Stimulated activated naive CD8-positive, alpha-beta T cell treated with anti-CD3 and anti-CD28 coated beads, Interleukin-15, Interleukin-2, amounts not matched to agents 100 ng/mL and 50 ng/mL, for 24 hours (primary cell): ENCODE data around the gene VPS36.
"Not testable (repeated sequence)": the region's sequence is repeated elsewhere in the genome, so short reads cannot be mapped to it uniquely, and the experiment has no call there.

Source experiments
- H3K27ac Mint-ChIP-seq: one replicate; pipeline ENCODE4 v1.8.0; 2021; ENCODE audit warnings: mild to moderate bottlenecking, mixed read lengths
- H3K27me3 Mint-ChIP-seq: one replicate; pipeline ENCODE4 v1.8.0; 2021; ENCODE audit warnings: mixed read lengths
- H3K36me3 Mint-ChIP-seq: one replicate; pipeline ENCODE4 v1.8.0; 2021; ENCODE audit warnings: low read depth, mixed read lengths
- H3K4me1 Mint-ChIP-seq: one replicate; pipeline ENCODE4 v1.8.0; 2021; ENCODE audit warnings: low read depth, mixed read lengths
- H3K4me3 Mint-ChIP-seq: one replicate; pipeline ENCODE4 v1.8.0; 2021; ENCODE audit warnings: mild to moderate bottlenecking, mixed read lengths
- H3K9me3 Mint-ChIP-seq: one replicate; pipeline ENCODE4 v1.8.0; 2021; ENCODE audit warnings: mixed read lengths

The VPS36 gene

GRCh38 chr13:52408071-52408658 is 42.3 kb downstream of the VPS36 start:
- H3K27ac Mint-ChIP-seq, H3K9me3 Mint-ChIP-seq, H3K4me3 Mint-ChIP-seq, H3K36me3 Mint-ChIP-seq: not testable (repeated sequence)
- H3K27me3 Mint-ChIP-seq: peaks cover 15% of the 10 kb centered on the region
- peaks cover 23% of the 10 kb centered on the region for H3K4me1 Mint-ChIP-seq

GRCh38 chr13:52407436-52407835 is 43.0 kb downstream of the VPS36 start:
- H3K27ac Mint-ChIP-seq, H3K36me3 Mint-ChIP-seq, H3K9me3 Mint-ChIP-seq, H3K4me3 Mint-ChIP-seq: not testable (repeated sequence)
- H3K27me3 Mint-ChIP-seq: peaks cover 17% of the 10 kb centered on the region
- peaks cover 23% of the 10 kb centered on the region for H3K4me1 Mint-ChIP-seq

- peaks cover 23% of the 10 kb centered on the region for H3K4me1 Mint-ChIP-seq
- H3K36me3 Mint-ChIP-seq: peaks cover 6% of the 10 kb centered on the region
- H3K27me3 Mint-ChIP-seq: peaks cover 21% of the 10 kb centered on the region
- no peaks in the 10 kb centered on the region for H3K9me3 Mint-ChIP-seq
- no peak overlapping the region for H3K27ac Mint-ChIP-seq
- peak overlapping the region; percentile 36 for H3K4me3 Mint-ChIP-seq
These were observed 43.8 kb downstream of the VPS36 start for GRCh38 chr13:52406629-52407028.

- H3K4me3 Mint-ChIP-seq: peak within 1 kb of the TSS; percentile 75
- no peak within 1 kb of the TSS for H3K27ac Mint-ChIP-seq
- H3K9me3 Mint-ChIP-seq: no peaks in the 10 kb centered on the region
- H3K27me3 Mint-ChIP-seq: peaks cover 21% of the 10 kb centered on the region
- H3K4me1 Mint-ChIP-seq: peaks cover 23% of the 10 kb centered on the region
- H3K36me3 Mint-ChIP-seq: peaks cover 6% of the 10 kb centered on the region
These were observed 44.5 kb downstream of the VPS36 start, which contains the start of gene THSD1 for GRCh38 chr13:52405767-52406494. Gene THSD1, minus strand, starts transcription at chr13:52406172. Its CDS starts 3,572 bp downstream, at chr13:52402600.

- no peak overlapping the region for H3K27ac Mint-ChIP-seq
- peaks cover 6% of the 10 kb centered on the region for H3K36me3 Mint-ChIP-seq
- peaks cover 23% of the 10 kb centered on the region for H3K4me1 Mint-ChIP-seq
- peaks cover 21% of the 10 kb centered on the region for H3K27me3 Mint-ChIP-seq
- no peaks in the 10 kb centered on the region for H3K9me3 Mint-ChIP-seq
- peak overlapping the region; percentile 75 for H3K4me3 Mint-ChIP-seq
These were observed 45.1 kb downstream of the VPS36 start for GRCh38 chr13:52405369-52405766.

- Mint-ChIP-seq H3K27ac (no peak overlapping the region), H3K9me3 (no peaks in the 10 kb centered on the region), H3K4me3 (no peak overlapping the region), H3K36me3 (no peaks in the 10 kb centered on the region), H3K27me3 (peaks cover 27% of the 10 kb centered on the region), H3K4me1 (peaks cover 8% of the 10 kb centered on the region)
These were observed 50.7 kb downstream of the VPS36 start for GRCh38 chr13:52399708-52400107.

- peaks cover 1% of the 10 kb centered on the region for H3K4me1 Mint-ChIP-seq
- no peaks in the 10 kb centered on the region for H3K36me3 Mint-ChIP-seq
- H3K27ac Mint-ChIP-seq: no peak overlapping the region
- no peaks in the 10 kb centered on the region for H3K9me3 Mint-ChIP-seq
- no peak overlapping the region for H3K4me3 Mint-ChIP-seq
- peaks cover 22% of the 10 kb centered on the region for H3K27me3 Mint-ChIP-seq
These were observed 51.4 kb downstream of the VPS36 start for GRCh38 chr13:52399046-52399445.

GRCh38 chr13:52395704-52396103 is 54.7 kb downstream of the VPS36 start:
- Mint-ChIP-seq H3K36me3 (no peaks in the 10 kb centered on the region), H3K9me3 (no peaks in the 10 kb centered on the region), H3K27ac (peak overlapping the region; percentile 49), H3K27me3 (peaks cover 13% of the 10 kb centered on the region), H3K4me3 (no peak overlapping the region), H3K4me1 (no peaks in the 10 kb centered on the region)

GRCh38 chr13:52394586-52394985 is 55.8 kb downstream of the VPS36 start:
- Mint-ChIP-seq H3K27me3 (peaks cover 13% of the 10 kb centered on the region), H3K4me3 (no peak overlapping the region), H3K4me1 (no peaks in the 10 kb centered on the region), H3K9me3 (no peaks in the 10 kb centered on the region), H3K36me3 (no peaks in the 10 kb centered on the region), H3K27ac (no peak overlapping the region)

GRCh38 chr13:52393572-52394357 is 56.7 kb downstream of the VPS36 start:
- Mint-ChIP-seq H3K9me3 (no peaks in the 10 kb centered on the region), H3K27me3 (peaks cover 13% of the 10 kb centered on the region), H3K4me3 (no peak overlapping the region), H3K27ac (no peak overlapping the region), H3K36me3 (no peaks in the 10 kb centered on the region), H3K4me1 (no peaks in the 10 kb centered on the region)

- H3K9me3 Mint-ChIP-seq: no peaks in the 10 kb centered on the region
- H3K4me3 Mint-ChIP-seq: no peak overlapping the region
- H3K27me3 Mint-ChIP-seq: no peaks in the 10 kb centered on the region
- H3K4me1 Mint-ChIP-seq: no peaks in the 10 kb centered on the region
- no peaks in the 10 kb centered on the region for H3K36me3 Mint-ChIP-seq
- H3K27ac Mint-ChIP-seq: no peak overlapping the region
These were observed 62.7 kb downstream of the VPS36 start for GRCh38 chr13:52387721-52388120.

GRCh38 chr13:52385870-52386269 is 64.6 kb downstream of the VPS36 start:
- no peaks in the 10 kb centered on the region for H3K36me3 Mint-ChIP-seq
- no peak overlapping the region for H3K27ac Mint-ChIP-seq
- no peak overlapping the region for H3K4me3 Mint-ChIP-seq
- no peaks in the 10 kb centered on the region for H3K4me1 Mint-ChIP-seq
- no peaks in the 10 kb centered on the region for H3K27me3 Mint-ChIP-seq
- H3K9me3 Mint-ChIP-seq: no peaks in the 10 kb centered on the region

- no peaks in the 10 kb centered on the region for H3K9me3 Mint-ChIP-seq
- no peaks in the 10 kb centered on the region for H3K27me3 Mint-ChIP-seq
- H3K36me3 Mint-ChIP-seq: no peaks in the 10 kb centered on the region
- no peak overlapping the region for H3K4me3 Mint-ChIP-seq
- no peaks in the 10 kb centered on the region for H3K4me1 Mint-ChIP-seq
- no peak overlapping the region for H3K27ac Mint-ChIP-seq
These were observed 67.1 kb downstream of the VPS36 start for GRCh38 chr13:52383366-52383765.

- H3K27me3 Mint-ChIP-seq: no peaks in the 10 kb centered on the region
- no peak overlapping the region for H3K4me3 Mint-ChIP-seq
- no peaks in the 10 kb centered on the region for H3K9me3 Mint-ChIP-seq
- H3K36me3 Mint-ChIP-seq: no peaks in the 10 kb centered on the region
- H3K27ac Mint-ChIP-seq: no peak overlapping the region
- no peaks in the 10 kb centered on the region for H3K4me1 Mint-ChIP-seq
These were observed 72.1 kb downstream of the VPS36 start for GRCh38 chr13:52378312-52378711.

GRCh38 chr13:52377898-52378297 is 72.5 kb downstream of the VPS36 start:
- no peaks in the 10 kb centered on the region for H3K36me3 Mint-ChIP-seq
- no peak overlapping the region for H3K27ac Mint-ChIP-seq

More at GRCh38 chr13:52377898-52378297, 72.5 kb downstream of the VPS36 start:
- no peaks in the 10 kb centered on the region for H3K4me1 Mint-ChIP-seq
- no peak overlapping the region for H3K4me3 Mint-ChIP-seq
- H3K9me3 Mint-ChIP-seq: no peaks in the 10 kb centered on the region
- H3K27me3 Mint-ChIP-seq: no peaks in the 10 kb centered on the region
